Activated CD4-positive, CD25-positive, alpha-beta regulatory T cell treated with anti-CD3 and anti-CD28 coated beads, Interleukin-2, amount 50 U/mL, for 72 hours (primary cell): Measurements from ENCODE around the gene HMGA1.

Source experiments
- DNase-seq: peaks from one replicate; pipeline ENCODE4 v3.0.0; 2021

Gene HMGA1, protein sequence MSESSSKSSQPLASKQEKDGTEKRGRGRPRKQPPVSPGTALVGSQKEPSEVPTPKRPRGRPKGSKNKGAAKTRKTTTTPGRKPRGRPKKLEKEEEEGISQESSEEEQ

DNA sequence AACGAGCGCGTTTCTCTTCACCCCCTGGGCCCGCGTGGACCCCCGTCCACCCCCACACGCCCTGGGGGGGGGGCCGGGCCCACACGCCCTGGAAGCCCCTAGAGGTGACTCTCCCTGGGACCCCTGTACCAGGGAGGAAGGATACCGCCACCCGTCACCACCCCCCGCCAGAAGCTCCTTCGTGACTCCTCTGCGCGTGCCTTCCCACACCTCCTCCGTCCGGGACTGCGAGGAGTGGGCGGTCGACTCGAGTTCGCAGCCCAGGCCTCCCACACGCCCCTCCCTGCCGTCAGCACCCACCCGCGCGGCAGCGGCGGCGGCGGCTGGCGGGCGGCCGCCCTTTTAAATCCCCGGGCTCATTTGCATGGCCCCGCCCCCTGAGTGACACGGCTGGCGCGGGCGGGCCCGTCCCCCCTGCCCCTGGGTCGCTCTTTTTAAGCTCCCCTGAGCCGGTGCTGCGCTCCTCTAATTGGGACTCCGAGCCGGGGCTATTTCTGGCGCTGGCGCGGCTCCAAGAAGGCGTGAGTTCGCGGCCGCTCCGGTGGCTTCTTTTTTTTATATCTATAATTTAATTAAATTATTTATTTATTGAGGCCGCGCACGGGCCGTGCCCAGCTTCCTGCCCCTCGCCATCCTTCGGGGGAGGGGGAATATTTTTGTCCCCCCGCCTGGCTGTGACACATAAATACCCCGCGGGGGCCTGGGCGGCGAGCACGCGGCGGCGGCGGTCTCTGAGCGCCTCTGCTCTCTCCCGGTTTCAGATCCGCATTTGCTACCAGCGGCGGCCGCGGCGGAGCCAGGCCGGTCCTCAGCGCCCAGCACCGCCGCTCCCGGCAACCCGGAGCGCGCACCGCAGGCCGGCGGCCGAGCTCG is at the start of gene HMGA1:
Gene HMGA1 (plus strand): TSS at position 431 of the 873 bp plus-strand sequence. CDS start 3,908 bp downstream, outside the sequence.
- DNase-seq = peak; percentile 87

DNA sequence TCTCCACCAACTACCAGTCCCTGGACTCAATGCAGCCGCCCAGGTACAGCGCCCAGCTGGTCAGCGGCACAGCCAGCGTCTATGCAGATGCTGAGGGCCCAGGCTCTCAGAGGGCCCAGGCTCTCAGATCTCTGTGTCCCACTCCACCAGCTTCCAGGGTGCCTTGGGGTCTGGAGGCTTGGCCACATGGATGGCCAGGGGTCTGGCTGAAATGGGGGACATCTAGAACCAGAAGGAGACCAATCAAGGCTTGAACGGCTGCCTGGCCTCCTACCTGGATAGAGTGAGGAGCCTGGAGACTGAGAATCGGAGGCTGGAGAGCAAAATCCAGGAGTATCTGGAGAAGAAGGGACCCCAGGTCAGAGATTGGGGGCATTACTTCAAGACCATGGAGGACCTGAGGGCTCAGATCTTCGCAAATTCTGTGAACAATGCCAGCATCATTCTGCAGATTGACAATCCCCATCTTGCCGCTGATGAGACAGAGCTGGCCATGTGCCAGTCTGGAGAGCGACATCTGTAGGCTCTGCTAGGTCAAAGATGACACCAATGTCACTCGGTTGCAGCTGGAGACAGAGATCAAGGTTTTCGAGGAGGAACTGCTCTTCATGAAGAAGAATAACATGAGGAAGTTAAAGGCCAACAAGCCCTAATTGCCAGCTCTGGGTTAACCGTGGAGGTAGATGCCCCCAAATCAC is 46.7 kb upstream of the HMGA1 start:
- no peak for DNase-seq

DNA sequence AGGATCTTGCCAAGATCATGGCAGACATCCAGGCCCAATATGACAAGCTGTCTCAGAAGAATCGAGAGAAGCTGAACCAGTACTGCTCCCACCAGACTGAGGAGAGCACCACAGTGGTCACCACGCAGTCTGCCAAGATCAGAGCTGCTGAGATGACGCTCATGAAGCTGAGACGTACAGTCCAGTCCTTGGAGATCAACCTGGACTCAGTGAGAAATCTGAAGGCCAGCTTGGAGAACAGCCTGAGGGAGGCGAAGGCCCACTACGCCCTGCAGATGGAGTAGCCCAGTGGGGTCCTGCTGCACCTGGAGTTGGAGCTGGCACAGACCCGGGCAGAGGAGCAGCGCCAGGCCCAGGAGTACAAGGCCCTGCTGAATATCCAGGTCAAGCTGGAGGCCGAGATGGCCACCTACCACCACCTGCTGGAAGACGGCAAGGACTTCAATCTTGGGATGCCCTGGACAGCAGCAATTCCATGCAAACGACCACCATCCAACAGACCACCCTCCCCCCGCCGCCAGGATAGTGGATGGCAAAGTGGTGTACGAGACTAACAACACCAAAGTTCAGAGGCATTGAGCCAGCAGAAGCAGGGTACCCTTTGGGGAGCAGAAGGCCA is 46.1 kb upstream of the HMGA1 start:
- no peak for DNase-seq

DNA sequence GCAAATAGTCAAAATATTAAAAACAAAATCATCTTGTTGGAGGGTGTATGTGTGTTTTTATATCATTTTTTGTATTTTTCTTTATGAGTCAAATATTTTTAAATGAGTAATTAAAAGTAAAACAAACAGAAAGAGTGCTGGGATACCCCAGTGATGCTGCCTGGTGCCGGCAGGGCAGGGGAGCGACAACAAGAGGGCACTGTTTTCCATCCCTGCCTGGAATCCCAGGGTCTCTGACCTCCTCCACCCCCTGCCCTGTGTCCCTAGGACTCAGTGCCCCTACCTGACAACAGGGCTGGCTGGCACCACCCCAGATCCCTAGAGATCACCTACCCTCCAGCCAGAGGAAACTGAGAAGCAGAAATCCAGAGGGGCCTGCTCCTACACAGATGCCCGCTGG is 41.9 kb upstream of the HMGA1 start:
- DNase-seq = no peak

DNA sequence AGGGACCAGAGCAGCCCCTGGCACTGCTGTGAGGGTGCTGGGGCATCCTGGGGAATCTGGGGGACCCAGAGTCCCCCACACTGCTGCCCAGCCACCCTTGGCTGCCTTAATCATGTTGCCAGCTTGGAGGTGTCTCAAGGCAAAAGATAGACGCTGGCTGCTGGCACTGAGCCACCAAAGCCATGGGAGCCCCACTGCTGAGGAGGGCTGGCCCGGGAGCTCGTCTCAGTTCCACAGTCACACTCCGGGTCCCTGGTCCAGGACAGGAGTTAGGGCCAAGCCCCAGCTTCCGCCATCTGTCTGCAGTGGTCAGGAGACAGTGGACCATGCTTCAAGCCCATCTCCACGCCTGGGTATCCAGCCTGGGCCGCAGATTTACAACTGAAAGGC is 41.0 kb upstream of the HMGA1 start:
- DNase-seq = no peak

DNA sequence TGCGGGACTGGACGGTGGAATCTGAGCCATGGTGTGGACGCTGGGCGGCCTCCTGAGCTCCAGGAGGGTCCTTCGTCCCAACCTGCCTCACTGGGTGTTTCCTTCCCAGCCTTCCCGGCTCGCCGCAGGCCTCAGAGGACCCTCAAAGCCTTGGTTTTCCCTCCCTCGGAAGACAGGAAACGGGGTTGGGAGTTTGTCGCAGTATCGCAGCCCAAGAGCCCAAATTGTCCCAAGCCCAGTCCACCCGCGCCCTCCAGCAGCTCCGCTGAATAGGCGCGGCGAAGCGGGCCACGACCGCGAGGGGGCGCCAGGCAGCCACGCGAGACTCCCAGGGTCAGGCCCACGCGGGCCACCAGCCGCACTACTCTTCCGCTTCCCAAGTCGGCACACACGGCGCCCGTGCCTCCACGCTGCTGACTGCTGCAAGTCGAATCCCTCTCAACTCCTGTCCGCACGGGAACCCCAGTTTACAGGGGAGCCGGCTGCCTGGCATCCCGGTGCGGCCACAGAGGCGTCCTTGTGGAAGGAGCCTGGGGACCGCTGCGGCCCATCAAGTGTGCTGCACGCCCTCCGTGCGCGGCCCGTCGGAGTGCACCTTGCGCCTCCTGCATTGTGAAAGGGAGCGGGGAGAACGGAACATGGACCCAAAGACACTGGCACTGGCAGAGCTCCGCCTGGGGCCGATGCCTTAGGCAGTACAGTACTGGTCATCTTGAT is 40.4 kb upstream of the HMGA1 start:
- DNase-seq = peak; percentile 95

DNA sequence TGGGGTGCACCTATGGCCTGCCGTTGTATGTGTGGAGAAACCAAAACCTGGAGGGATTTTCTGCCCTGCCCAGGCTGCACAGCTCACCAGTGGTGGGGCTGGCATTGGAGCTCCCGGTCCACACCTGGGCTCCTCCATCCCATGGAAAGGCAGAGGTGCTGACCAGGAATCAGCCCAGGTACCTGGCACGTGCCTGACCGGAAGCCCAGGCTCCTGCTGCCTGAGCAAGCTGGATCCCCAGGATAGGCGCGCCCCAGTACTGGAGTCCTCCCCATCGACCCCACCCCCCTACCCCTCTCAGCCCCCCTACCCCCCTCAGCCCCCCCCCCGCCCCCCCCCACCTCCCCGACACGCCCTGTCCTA is 39.9 kb upstream of the HMGA1 start:
- no peak for DNase-seq

DNA sequence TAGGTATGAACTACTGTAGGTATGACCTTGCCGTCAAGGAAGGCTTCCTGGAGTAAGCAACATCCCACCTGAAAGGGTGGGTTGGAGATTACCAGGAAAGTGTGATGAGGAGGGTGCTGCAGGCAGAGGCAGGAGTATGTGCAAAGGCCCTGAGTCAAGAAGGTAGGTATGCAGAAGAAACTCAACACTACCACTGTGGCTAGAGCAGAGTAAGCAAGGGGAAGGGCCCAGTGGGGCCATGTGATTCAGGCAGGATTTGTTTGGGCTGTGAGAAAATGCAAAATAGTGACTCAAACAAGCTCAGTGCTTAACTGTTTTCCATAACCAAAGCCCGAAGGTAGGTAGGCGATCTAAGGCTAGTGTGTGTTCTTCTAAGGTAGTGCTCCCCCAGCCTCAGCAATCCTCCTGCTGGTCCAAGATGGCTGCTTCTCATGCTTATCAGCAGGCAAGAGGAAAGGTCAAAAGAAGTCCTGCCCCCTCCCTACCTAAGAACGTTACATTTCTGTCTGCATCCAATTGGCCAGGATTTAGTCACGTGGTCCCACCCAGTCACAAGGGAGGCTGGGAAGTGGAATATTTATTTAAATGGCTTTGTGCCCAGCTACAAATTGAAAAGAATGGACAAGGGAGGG is 36.2 kb upstream of the HMGA1 start:
- DNase-seq = no peak

DNA sequence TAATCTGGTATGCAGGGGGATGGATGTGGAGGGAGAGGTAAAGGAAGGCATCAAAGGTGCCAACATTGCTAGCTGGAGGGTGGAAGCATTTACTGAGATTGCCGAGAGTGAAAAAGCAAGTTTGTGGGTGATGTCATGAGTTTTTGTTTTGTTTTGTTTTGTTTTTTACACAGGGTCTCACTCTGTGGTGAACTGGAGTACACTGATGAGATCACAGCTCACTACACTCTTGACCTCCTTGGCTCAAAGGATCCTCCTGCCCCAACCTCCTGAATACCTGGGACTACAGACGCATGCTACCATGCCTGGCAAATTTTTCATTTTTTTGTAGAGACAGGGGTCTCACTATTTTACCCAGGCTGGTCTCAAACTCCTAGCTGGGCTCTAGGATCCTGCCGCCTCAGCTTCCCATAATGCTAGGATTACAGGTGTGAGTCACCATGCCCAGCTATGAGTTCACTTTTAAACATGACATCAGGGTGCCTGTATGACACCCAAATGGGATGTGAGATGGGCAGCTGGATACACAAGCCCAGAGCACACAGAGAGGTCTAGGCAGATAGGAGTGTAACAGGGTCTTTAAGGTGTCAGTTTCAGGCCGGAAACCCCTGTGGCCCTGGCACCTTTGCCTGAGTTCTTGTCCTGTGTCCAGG is 35.1 kb upstream of the HMGA1 start:
- DNase-seq = no peak

DNA sequence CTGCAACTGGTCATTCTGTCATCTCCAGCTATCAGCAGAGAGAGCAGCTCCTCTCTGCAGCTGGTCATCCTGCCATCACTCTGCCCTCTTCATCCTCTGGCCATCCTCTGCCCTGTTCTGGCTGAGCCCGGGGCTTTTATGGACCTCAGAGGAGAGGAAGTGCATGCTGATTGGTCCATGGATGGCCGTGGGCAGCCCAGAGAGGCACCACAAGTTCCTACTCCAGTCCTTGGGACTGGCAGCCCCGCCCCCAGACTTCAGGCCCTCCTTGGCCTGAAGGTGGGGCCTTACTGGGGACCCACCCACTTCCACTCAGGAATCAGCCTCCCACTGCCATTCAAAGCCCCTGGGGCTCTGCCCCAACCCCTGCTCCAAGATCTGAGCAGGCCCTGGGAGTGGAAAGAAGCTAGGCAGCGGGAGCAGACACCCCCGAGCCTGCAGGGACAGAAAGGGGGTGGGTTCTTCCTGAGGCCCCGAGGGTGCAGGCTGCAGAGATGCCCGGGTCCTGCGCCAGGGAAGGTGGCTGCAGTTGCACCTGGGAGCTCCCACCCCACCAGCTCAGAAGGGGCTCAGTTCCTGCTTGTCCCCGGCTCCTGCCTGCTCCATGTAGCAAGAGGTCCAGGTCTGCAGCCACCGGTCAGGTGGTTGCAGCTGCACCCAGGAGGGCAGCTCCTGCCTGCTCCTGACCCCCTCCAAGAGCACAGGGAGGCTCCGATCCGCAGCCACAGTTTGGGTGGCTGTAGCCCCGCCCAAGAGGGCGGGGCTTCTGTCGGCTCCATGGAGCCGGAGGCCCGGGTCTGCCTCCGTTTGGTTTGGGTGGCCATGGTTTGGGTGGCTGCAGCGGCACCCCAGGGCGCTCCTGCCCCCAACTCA is 34.1 kb upstream of the HMGA1 start:
- no peak for DNase-seq

DNA sequence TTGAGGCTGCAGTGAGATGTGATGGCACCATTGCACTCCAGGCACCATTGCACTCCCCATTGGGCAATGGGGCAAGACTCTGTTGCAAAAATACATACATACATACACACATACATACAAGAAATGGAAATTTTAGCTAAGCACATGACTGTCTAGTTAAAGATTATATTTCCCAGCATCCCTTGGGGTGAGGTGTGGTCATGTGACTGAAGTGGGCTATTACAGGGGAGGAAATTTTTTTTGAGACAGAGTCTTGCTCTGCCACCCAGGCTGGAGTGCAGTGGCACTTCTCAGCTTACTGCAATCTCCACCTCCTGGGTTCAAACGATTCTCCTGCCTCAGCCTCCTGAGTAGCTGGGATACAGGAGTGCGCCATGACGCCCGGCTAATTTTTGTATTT is 32.0 kb upstream of the HMGA1 start:
- no peak for DNase-seq

DNA sequence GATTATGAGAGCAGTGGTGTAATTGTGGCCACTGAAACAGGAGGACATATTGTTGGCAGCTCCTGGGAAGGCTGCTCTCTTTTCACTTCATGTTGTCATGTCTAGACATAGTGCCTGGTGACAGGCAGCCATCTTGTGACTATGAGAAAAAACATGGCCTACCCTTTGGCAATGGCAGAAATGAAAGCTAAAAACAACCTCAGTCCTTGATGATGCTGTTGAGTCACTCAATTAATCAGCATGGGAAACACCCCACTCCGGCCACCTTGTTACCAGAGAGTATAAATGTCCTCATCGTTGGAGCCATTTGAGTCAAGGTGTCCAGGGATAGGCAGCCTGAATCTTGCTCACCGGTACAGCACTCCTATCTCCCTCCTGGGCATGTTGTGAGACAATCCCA is 31.2 kb upstream of the HMGA1 start:
- DNase-seq = no peak

DNA sequence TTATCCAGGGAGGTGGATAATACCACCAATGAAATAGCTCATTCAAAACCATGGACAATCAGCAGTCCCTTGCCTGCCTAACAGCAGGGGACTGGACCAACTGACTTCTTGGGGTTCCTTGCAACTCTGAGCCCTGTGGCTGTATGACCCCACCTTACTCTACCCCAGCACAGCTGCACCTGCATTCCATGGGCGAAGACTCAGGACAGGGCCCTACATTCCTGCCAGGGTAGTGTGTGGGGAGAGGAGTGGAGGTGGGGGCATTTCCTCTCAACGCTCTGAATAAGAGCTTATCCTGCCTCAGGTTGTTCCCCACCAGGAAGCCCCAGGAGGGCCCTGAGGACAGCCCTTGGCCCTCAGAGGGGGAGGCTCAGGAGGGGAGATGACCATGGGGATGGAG is 30.8 kb upstream of the HMGA1 start:
- no peak for DNase-seq

DNA sequence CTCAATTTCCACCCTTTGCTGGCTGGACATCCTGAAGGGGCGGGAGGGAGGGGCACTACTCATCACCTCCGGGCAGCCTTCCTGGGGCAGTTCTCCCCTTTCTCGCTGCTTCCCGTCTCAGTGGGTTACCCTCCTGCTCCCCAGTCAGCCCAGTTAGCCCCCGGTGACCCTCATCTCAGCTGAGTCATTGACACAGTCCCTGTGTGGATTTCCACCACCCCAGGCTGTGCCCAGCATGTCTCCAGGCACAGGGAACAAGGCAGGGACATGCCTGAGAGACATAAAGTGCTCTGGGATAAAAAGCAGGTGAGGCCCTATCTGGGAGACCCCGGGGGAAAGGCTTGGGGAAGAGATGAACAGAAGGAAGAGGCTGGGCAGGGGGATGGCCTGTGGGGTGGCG is 29.9 kb upstream of the HMGA1 start:
- DNase-seq = no peak

DNA sequence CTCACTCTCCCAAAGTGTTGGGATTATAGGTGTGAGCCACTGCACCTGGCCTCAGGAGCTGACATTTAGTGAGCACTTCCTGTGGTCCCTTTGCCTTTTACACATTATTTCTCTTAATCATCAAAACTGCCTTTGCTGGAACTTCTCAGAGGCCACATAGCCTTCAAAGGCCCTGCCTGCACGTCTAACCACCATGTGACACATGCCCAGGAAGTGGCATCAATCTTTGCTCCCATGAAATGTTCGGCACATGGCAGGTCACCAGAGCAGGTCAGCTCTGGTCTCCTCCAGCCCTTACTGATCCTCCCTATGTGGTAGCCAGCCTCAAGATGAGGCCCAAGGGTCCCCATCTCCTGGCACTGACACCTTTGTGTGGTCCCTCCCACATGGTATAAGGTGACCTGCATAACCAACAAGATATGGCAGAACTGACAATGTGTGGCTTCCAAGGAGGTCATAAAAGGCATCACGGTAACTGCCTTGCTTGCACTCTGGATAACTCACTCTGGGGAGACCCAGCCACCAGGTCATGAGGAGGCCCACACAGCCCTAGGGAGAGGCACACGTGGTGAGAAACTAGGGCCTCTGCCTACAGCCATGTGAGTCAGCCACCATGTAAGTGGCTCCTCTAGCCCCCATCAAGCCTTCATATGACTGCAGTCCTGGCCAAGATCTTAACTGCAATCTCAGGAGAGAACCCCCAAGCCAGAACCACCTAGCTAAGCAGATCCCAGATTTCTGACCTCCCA is 28.8 kb upstream of the HMGA1 start:
- no peak for DNase-seq

DNA sequence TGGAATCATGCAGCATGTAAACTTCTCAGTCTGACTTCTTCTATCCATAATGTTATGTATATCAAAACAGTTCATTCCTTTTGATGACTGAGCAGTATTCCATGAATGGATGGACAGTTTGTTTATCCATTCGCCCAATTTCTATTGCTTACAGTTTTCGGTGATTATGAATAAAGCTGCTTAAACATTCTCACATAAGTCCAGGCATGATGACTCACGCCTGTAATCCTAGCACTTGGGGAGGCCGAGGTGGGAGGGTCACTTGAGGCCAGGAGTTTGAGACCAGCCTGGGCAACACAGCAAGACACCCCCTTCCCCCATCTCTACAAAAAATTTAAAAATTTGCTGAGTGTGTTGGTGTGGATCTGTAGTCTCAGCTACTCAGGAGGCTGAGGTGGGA is 22.9 kb upstream of the HMGA1 start:
- DNase-seq = no peak

DNA sequence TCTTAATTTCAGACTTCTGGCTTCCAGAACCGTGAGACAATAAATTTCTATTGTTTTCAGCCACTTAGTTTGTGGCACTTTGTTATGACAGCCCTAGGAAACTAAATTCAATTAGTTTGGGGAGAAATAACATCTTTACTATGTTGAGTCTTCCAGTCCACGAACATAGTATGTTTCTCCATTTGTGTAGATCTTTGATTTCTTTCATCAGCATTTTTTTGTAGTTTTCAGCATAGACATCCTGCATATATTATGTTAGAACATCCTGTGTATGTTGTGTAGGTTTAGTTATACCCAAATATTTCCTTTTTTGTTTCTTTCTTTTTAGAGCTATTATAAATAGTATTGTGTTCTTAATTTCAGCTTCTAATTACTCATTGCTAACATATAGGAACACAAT is 18.0 kb upstream of the HMGA1 start:
- no peak for DNase-seq

DNA sequence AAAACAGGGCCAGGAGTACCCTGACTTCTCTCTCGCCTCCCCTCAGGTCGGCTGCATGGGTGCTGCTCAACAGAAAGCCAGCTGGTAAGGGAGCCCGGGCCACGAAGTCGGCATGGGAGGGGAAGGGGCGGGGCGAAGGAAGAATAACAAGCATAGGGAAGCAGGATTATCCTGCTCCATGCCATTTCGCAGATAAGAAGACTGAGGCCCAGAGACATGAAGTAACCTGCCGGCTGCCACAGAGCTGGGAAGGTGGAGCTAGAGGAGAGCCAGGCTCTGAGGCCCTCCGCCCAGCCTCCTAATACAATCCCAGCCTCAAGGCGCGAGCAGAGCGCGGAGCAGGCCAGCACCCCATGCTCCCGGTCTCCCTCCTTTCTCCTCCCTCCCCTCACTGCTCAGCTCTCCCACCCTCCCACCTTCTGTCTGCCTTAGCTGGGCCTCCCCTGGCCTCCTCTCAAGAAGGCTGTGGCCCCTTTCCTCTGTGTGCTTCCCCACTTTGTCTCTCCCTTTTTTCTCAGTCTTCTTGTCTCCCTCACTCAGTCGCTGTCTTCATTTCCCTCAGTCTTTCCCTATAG is 13.2 kb upstream of the HMGA1 start:
- DNase-seq = no peak

DNA sequence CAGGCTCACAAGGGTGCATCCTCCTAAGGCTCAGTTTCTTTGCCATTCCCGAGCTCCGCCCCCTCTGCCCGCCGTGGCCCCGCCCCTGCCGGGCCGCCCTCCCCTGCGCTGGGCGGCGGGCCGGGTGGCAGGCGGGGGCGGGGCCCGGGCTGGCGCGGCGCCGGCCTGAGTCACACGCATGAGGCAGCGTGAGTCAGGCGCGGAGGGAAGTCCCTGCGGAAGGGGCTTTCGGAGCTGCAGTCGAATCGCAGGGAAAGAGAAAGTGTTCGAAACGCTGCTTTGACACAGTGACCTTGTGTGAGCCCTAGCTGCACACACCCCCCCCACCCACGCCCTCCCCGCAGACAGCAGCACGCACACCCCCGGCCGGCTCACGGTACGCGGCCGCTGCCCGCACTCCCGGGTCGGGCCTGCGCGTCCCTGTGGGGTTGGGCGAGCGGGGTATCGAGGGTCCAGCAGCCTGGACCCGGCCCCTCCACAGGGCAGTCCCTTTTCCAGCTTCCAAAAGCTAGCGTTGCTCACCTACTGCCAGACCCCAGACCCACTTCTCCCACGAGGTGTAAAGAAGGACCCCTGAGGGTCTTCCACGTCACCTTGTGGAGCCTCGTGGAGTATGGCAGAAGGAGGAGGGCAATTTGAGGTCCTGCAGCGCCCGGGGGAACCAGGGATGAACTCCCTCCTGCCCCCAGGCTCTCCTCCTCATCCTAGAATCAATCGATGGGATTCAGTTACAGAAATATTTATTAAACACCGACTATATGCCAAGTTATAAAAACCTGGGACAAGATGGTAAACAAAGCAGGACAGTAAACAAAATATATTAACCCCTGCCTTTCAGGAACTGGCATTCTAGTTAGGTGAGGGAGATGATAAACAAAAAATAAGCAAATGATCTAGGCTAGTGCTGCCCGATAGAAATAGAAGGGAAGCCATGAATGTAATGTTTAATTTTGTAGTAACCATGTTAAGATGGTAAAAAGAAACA is 12.4 kb upstream of the HMGA1 start:
- peak; percentile 91 for DNase-seq
